Gastroesophageal sphincter (tissue), 3 donors: ENCODE results near the gene EPHA6.
A peak's percentile ranks its signal among the peaks of the same experiment; 100 is the strongest.

Source experiments
- CTCF ChIP-seq, 4 experiments: fragments of 200-600 bp in 2 of 4; fragments of 450-650 bp in 2 of 4; sonication (generic) in 1 of 4; IDR thresholded peaks; one replicate each; pipeline ENCODE4 v1.5.1; 2017 to 2019; ENCODE audit warnings: antibody characterized with exemption in 4 of 4, mild to moderate bottlenecking in 2 of 4, moderate library complexity in 2 of 4
- EP300 ChIP-seq: sonication (generic); formaldehyde crosslinking; IDR thresholded peaks from one replicate; pipeline ENCODE4 v1.6.1; 2017; ENCODE audit warnings: antibody characterized with exemption, mild to moderate bottlenecking
- POLR2A ChIP-seq, 2 donors: fragments of 450-650 bp; IDR thresholded peaks; one replicate each; pipeline ENCODE4 v1.6.1; 2017; ENCODE audit warnings: antibody characterized with exemption in 2 of 2, mild to moderate bottlenecking in 2 of 2, moderate library complexity in 1 of 2
- POLR2AphosphoS5 ChIP-seq: sonication (generic); formaldehyde crosslinking; IDR thresholded peaks from one replicate; pipeline ENCODE4 v1.6.1; 2017; ENCODE audit warnings: antibody characterized with exemption

- TF ChIP-seq POLR2AphosphoS5 (no peak), CTCF (IDR thresholded peaks at IDR 0.05) (peak; percentile 54 to 88 (median 69)), POLR2A (IDR thresholded peaks at IDR 0.05) (no peak), EP300 (no peak)
These were observed 904.9 kb downstream of the EPHA6 start for GRCh38 chr3:97719156-97719821.
